Thyroid gland (tissue), 4 donors: ENCODE measurements around the gene RFX3.

Experiments
- CTCF ChIP-seq, 6 experiments: fragments of 200-600 bp in 3 of 6; fragments of 450-650 bp in 3 of 6; sonication (generic) in 3 of 6; IDR thresholded peaks; one replicate each; pipeline ENCODE4 v1.5.1; 2016 to 2019; ENCODE audit warnings: antibody characterized with exemption in 6 of 6, mild to moderate bottlenecking in 2 of 6, inconsistent platforms in 1 of 6, moderate library complexity in 1 of 6
- POLR2A ChIP-seq, 2 donors: fragments of 450-650 bp; IDR thresholded peaks; one replicate each; pipeline ENCODE4 v1.6.1; 2017; ENCODE audit warnings: antibody characterized with exemption in 2 of 2, mild to moderate bottlenecking in 2 of 2, moderate library complexity in 1 of 2

GRCh38 chr9:3360245-3360644, 165.6 kb downstream of the RFX3 start:
- TF ChIP-seq CTCF (IDR thresholded peaks at IDR 0.05) (no peak), POLR2A (IDR thresholded peaks at IDR 0.05) (no peak)
